HT1080 (cell line): ENCODE measurements around the gene COMP. TPM values are rescaled to one million over a fixed set of nuclear protein-coding genes. Genes with fewer than 3 reads are reported as not detected.

Experiments
- DNase-seq: peaks from one replicate; pipeline ENCODE4 v3.0.0-alpha.2; 2015; ENCODE audit warnings: low read depth
- total RNA-seq: library from RNA; depleted of rRNA; stranded (reverse); fragments of >200 nt; shearing (Covaris generic); gene quantifications from 2 replicates; pipeline ENCODE4 v1.2.3, GENCODE V29; 2014

Gene COMP
- total RNA-seq, 1 experiment from 2014 or later: not detected

GRCh38 chr19:18770663-18771327 lies 20.3 kb downstream of the COMP start:
- no peak for DNase-seq

GRCh38 chr19:18769989-18770528 lies 21.0 kb downstream of the COMP start:
- DNase-seq: no peak

- DNase-seq: no peak
Observed at GRCh38 chr19:18768997-18769891, 21.9 kb downstream of the COMP start.

- DNase-seq: no peak
Observed at GRCh38 chr19:18768046-18768771, 22.9 kb downstream of the COMP start.

GRCh38 chr19:18765224-18765623 lies 25.9 kb downstream of the COMP start:
- no peak for DNase-seq

- peak; percentile 45 for DNase-seq
Observed at GRCh38 chr19:18764591-18765051, 26.5 kb downstream of the COMP start.

GRCh38 chr19:18763674-18764590 lies 27.2 kb downstream of the COMP start:
- DNase-seq: peak; percentile 62

GRCh38 chr19:18762125-18763023 lies 28.7 kb downstream of the COMP start:
- no peak for DNase-seq

- DNase-seq: no peak
Observed at GRCh38 chr19:18761531-18762110, 29.5 kb downstream of the COMP start.

- no peak for DNase-seq
Observed at GRCh38 chr19:18760440-18761383, 30.4 kb downstream of the COMP start.

- DNase-seq: no peak
Observed at GRCh38 chr19:18759995-18760426, 31.1 kb downstream of the COMP start.

- no peak for DNase-seq
Observed at GRCh38 chr19:18759304-18759994, 31.7 kb downstream of the COMP start.

- DNase-seq: no peak
Observed at GRCh38 chr19:18756896-18757295, 34.2 kb downstream of the COMP start.

- DNase-seq: no peak
Observed at GRCh38 chr19:18754501-18754900, 36.6 kb downstream of the COMP start.

- no peak for DNase-seq
Observed at GRCh38 chr19:18751571-18751970, 39.5 kb downstream of the COMP start.

- no peak for DNase-seq
Observed at GRCh38 chr19:18750295-18750970, 40.7 kb downstream of the COMP start.
